Coronary artery (tissue), 2 donors: Measurements from ENCODE around the gene INTS13.

Source experiments
- DNase-seq: peaks from one replicate; pipeline ENCODE4 v3.0.0-alpha.2; 2017; ENCODE audit warnings: low spot score
- H3K27ac ChIP-seq, 2 donors: fragments of 200-600 bp; sonication (generic); one replicate each; pipeline ENCODE4 v1.5.1; 2016 to 2019
- H3K4me3 ChIP-seq: fragments of 200-600 bp; sonication (generic); 2 replicates; pipeline ENCODE4 v1.5.1; 2016; ENCODE audit warnings: mild to moderate bottlenecking, moderate library complexity
- CTCF ChIP-seq: fragments of 200-600 bp; sonication (generic); IDR thresholded peaks from one replicate; pipeline ENCODE4 v1.5.1; 2019; ENCODE audit warnings: antibody characterized with exemption

Gene INTS13

GRCh38 chr12:26935636-26936378 lies 2.0 kb downstream of the INTS13 start:
- Histone ChIP-seq H3K4me3 (no peak overlapping the region), H3K27ac (no peak overlapping the region)
- DNase-seq = no peak
- TF ChIP-seq CTCF = no peak

- Histone ChIP-seq H3K4me3 (no peak overlapping the region), H3K27ac (no peak overlapping the region)
- no peak for DNase-seq
- no peak for TF ChIP-seq CTCF
Measured at GRCh38 chr12:26929590-26929989, 8.2 kb downstream of the INTS13 start.

GRCh38 chr12:26928661-26929060 lies 9.1 kb downstream of the INTS13 start:
- no peak overlapping the region for H3K27ac ChIP-seq
- TF ChIP-seq CTCF = no peak
- DNase-seq = no peak

DNA sequence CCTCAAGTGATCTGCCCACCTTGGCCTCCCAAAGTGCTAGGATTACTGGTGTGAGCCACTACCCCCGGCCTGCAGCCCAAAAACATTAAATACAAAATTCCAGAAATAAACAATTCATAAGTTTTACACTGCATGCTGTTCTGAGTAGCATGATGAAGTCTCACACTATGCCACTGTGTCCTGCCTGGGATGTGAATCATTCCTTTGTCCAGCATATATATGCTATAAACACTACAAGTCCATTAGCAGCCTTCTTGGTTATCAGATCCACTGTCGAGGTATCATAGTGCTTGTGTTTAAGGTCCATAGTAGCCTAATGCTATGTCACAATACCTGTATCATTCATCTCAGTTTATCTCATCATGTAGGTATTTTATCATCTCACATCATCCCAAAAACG lies 15.9 kb downstream of the INTS13 start:
- no peak overlapping the region for H3K4me3 ChIP-seq

More at GRCh38 chr12:26928661-26929060, 9.1 kb downstream of the INTS13 start:
- H3K4me3 ChIP-seq = no peak overlapping the region

GRCh38 chr12:26919216-26919555 lies 18.6 kb downstream of the INTS13 start:
- no peak for TF ChIP-seq CTCF
- Histone ChIP-seq H3K27ac (no peak overlapping the region), H3K4me3 (no peak overlapping the region)
- no peak for DNase-seq

More for the DNA sequence above, 15.9 kb downstream of the INTS13 start:
- H3K27ac ChIP-seq = no peak overlapping the region
- no peak for DNase-seq
- no peak for TF ChIP-seq CTCF

DNA sequence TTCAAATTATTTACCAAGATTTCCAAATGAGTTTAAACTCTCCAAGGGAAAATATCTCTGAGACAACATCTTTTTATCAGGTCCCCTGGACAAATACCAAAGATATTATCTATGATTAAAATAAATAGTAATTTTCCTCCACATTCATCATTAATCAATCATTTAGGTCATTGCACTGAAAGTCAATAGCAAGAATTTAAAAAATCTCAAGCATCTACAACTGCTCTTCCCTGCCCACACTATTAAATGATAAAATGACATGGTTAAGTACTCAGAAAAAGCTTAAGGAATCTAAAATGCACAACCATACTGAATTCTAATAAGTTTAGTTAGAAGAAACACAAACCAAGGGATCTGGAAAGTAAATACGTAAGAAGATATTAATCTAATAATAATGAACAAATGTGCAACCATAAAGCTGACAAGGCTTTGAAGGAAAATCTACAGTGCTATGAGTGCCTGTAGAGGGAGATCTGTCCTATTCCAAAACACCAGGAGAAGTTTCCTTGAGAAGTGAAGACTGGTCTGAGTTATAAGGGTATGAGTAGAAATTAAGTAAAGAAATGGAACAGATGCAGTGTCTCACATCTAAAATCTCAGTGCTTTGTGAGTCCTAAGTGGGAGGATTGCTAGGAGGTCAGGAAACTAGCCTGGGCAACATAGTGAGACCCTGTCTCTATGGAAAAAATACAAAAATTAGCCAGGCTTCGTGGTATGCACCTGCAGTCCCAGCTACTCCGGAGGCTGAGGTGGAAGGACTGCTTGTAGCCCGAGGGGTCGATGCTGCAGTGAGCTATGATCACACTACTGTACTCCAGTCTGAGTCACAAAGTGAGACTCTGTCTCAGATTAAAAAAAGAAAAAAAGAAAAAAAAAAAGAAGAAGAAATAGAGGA lies 19.2 kb downstream of the INTS13 start:
- no peak for DNase-seq
- TF ChIP-seq CTCF = no peak
- no peak overlapping the region for H3K4me3 ChIP-seq

GRCh38 chr12:26906704-26907103 lies 31.1 kb downstream of the INTS13 start:
- Histone ChIP-seq H3K27ac (no peak overlapping the region), H3K4me3 (no peak overlapping the region)
- no peak for TF ChIP-seq CTCF
- DNase-seq = no peak

More for the DNA sequence above, 19.2 kb downstream of the INTS13 start:
- no peak overlapping the region for H3K27ac ChIP-seq
